Measurements from ENCODE around the gene DRC1.
A peak's percentile ranks its signal among the peaks of the same experiment; 100 is the strongest.

The DRC1 gene

DNA sequence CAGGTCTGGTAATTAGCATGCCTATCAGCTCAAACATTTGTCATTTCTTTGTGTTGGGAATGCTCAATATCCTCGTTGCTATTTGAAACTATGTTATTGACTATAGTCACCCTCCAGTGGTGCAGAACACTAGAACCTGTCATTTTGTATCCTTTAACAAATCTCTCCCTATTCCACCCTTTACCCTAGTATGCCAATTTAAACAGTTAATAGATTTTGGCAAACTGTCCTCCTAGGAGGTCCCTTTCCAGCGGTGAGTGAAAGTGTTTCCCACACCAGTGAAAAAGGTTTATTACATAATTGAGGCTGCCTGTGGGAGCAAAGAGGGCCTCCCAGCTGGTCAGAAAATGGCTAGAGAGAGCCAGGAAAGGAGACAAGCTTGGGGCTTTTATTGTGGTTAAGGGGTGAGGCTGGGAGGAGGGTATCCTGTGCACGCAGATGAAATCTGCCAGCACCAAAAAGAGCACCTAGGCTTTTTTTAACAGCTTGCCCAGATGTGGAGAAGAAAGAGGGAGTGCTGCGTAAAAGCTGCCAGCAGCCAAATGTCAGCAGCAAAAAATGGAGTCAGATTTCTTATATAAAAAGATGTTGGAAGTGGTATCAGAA, 1.8 kb upstream of the DRC1 start:
- no peak for DNase-seq
- ATAC-seq, result no peak

DNA sequence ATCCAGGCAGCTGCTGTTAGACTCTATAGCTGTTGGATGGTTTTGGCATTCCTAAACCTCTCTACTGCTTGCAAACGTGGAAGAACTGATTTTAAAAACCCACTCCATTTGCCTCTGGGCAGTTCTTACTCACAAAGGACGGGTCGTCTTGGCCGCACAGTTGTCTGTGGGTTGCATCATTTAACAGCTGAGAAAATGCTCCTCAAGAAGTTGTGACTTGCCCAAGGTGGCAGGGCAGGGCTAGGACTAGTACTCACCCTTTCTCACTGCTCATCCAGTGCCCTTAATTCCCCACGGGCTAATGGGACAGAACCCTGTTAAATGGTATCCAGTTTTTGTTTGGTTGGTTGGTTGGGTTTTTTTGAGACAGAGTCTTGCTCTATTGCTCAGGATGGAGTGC, 997 bp upstream of the DRC1 start:
- no peak for ATAC-seq
- DNase-seq, result no peak

GRCh38 chr2:26407526-26407925, 5.8 kb downstream of the DRC1 start:
- no peak for ATAC-seq

DNA sequence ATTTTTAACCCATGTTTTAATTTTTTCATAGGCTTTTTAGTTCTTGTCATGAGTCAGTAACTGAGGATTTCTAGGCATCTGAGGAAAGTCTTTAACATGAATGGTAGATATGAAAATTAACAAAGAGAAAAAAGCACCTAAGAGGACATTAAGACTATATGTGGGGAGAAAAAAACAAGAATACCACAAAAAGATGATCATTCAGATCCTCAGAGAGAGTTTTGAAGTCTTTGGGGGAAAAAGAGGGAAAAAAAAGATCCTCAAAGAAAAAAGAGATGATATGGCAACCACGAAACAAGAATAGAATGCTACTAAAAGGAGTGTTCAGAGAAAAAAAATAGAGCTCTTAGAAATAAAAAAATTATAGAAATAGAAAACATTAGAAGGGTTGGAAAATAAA, 8.1 kb downstream of the DRC1 start:
- DNase-seq (no peak), ATAC-seq (no peak)

More at GRCh38 chr2:26407526-26407925, 5.8 kb downstream of the DRC1 start:
- no peak for DNase-seq

- no peak for DNase-seq
- no peak for ATAC-seq
These were observed 9.1 kb downstream of the DRC1 start for GRCh38 chr2:26410764-26411243.

GRCh38 chr2:26411419-26411818, 9.7 kb downstream of the DRC1 start:
- no peak for ATAC-seq

DNA sequence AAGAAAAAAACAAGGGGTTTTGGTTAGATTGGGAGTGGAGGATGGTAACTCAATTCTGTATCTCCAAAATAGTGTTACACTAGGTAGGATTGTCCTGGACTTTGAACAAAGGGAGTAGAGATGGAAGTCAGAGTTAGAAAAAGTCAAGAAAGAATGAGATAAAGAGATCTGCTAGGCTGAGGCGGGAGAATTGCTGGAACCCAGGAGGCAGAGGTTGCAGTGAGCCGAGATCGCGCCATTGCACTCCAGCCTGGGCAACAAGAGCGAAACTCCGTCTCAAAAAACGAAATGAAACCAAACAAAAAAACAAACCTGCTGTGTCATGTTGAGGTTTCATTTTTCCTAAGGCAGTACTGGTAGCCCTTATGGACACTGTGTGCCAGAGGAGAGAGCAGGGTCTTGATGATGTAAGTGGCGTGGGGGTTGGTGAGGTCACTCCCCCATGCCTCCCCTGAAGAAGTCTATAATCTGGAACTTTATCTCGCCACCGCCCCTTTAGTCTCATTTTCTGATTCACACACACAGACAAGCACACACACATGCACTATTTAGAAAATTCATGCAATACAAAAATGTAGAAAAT, 10.5 kb downstream of the DRC1 start:
- DNase-seq (peak; percentile 11), ATAC-seq (peak; percentile 68)

More at GRCh38 chr2:26411419-26411818, 9.7 kb downstream of the DRC1 start:
- DNase-seq, result no peak

DNA sequence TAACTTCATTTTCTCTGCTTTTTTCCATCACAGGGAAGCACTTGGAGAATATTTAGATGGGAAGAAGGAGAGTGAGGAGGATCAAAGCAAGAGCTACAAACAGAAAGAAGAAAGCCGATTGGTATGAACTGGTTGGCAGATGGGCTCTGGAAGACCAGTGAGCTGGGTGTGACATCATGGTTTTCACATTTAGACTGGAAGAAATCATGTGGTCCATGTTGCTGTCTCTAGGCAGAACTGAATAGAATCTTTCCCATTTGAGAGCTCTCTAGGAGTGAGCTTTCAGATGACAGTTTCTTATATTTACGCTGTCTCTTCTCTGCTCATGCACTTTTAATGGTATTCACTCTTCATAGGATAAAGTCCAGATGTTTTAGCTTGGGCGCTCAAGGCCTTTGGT, 12.6 kb downstream of the DRC1 start:
- ATAC-seq, result no peak
- no peak for DNase-seq

- no peak for DNase-seq
- no peak for ATAC-seq
These were observed 20.2 kb downstream of the DRC1 start for GRCh38 chr2:26421961-26422360.

DNA sequence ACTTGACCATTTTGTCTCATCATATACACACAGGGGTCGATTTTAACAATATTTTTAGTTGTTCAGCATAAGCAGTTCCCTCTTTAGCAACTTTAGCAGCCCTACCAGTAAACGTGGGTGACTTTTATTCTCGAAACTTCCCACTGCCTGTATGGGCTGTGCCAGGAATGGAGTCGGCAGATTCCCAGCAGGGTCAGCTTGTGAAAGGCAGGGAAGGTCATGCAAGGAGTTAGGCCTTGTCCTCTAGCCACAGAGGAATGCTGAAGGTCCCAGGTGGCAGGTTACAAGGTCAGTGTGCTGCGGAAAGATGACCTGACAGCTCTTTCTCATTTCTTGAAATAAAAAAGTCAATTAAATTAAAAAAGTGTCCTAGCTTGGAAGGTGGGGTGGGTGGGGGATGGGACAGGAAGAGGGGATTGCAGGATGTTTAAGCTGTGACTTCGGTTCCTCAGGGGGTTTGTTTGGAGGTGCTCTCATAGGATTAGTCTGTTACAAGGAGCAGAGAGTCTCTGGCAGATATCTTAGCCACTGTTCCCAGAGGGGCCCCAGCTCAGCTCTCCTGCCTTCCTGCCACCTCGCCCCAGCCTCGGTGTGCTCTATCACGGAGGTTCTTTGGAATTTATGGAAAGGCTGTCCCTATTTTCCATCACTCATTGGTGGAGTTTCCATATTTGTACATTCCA, 21.4 kb downstream of the DRC1 start:
- no peak for ATAC-seq
- no peak for DNase-seq

- DNase-seq (no peak), ATAC-seq (no peak)
These were observed 22.0 kb downstream of the DRC1 start for GRCh38 chr2:26423750-26424149.

DNA sequence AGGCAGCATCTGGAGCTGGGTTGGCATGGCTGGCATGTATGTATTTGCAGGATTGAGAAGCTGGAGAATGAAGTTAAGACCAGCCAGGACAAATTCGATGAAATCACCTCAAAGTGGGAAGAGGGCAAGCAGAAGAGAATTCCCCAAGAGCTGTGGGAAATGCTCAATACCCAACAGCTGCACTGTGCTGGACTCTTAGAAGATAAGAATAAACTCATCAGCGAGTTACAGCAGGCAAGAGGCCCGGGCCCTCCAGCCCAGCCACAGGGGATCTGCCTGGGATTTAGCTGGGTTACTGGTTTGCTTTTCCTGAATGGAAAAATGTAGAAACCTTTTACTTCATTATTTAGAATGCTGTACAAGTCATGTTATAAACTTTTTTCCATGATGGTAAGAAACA, 22.5 kb downstream of the DRC1 start:
- DNase-seq, result no peak

GRCh38 chr2:26428846-26429245, 27.1 kb downstream of the DRC1 start:
- ATAC-seq (no peak), DNase-seq (no peak)

More for the DNA sequence above, 22.5 kb downstream of the DRC1 start:
- no peak for ATAC-seq

DNA sequence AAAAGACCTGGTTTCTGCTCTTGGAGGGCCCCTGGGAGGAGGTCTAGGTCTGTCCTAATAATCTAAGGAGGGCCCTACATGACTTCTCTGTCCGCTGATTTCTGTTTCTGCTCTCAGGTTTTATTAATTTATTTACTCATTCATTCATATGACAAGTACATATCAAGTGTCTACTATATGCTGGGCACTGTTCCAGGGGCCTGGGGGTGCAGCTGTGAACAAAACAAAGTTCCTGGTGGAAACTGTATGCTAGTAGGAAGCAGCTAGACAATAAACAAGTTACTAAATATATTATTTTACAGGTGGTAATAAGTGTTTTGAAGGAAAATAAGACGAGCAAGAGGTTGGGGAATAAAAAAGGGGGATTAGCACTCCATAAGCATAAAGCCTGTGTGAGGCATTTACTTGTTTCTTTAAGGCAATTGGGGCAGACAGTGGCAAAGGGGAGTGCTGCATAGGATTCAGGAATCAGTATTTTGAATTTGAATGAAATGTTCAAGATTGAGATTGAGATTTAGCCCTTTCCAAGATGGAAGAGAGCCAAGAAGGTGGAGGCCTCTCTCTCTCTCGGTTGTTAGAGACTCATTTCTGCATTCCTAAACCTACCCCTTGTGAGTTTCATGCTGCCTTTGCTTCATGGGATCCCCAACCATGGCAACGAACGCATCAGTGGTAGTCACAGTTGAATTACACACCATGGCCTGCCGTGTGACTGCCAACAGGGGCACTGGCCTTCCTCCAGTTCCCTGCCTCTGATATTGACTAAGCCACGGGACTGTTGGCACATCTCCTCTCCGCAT, 28.3 kb downstream of the DRC1 start:
- no peak for DNase-seq
- no peak for ATAC-seq

GRCh38 chr2:26430826-26431225, 29.1 kb downstream of the DRC1 start:
- no peak for ATAC-seq
- no peak for DNase-seq

GRCh38 chr2:26432363-26432762, 30.6 kb downstream of the DRC1 start:
- no peak for ATAC-seq
- DNase-seq, result no peak

DNA sequence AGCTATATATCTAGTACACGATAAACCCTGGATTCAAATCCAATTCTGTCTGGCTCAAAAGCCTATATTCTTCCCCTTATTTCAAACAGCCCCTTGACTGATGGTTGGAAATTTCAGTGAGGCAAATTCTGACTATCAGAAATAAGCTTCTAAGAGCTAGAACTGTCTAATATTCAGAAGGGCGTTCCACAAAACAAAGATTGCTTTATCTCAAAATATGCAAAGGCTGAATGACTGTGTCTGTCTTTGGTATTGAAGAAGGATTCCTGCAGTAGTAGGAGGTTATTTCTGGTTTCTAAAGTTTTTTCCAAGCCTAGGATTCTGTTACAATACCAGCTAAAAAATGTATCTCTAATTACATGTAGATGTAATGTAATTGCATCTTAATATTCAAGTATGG, 31.1 kb downstream of the DRC1 start:
- DNase-seq (no peak), ATAC-seq (no peak)

GRCh38 chr2:26435106-26435505, 33.4 kb downstream of the DRC1 start:
- no peak for DNase-seq
- no peak for ATAC-seq

- ATAC-seq, result no peak
- DNase-seq, result no peak
These were observed 36.8 kb downstream of the DRC1 start for GRCh38 chr2:26438526-26438925.

DNA sequence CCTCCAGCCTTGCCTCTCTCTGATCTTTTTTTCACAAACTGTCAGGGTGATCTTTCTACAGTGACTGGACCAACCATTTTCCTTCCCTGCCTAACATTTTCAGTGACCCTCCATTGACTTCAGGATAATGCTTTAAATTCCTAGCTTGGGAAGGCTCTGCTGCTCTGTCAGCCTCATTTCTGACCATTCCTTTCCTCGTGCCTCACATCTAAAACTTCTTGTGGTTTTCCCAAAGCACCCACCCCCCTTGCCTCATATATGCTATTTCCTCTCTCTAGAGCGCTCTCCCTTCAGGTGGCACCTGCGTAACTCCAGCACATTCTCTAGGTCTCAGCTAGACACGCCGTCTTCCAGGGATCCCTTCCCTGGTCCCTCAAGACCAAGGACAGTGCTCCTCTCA, 37.2 kb downstream of the DRC1 start:
- ATAC-seq, result no peak
- DNase-seq, result no peak

DNA sequence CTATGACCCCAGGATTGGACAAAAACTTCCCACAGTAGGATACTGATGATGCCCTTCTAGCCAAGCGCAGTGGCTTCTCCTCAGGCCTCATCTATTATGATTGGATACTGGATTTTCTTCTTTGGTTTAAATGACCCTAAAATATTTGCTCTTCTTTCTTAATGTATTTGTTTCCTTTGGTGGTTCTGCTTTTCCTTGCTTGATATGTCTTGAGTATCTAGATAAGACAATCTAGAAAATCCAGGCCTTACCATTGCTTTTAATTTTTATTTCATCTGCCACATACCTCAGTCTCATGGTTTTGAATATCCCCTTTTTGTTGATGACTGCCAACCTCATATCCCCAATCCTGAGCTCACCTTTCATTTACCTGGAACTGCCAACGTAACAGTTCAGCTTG, 40.6 kb downstream of the DRC1 start:
- DNase-seq (no peak), ATAC-seq (no peak)

DNA sequence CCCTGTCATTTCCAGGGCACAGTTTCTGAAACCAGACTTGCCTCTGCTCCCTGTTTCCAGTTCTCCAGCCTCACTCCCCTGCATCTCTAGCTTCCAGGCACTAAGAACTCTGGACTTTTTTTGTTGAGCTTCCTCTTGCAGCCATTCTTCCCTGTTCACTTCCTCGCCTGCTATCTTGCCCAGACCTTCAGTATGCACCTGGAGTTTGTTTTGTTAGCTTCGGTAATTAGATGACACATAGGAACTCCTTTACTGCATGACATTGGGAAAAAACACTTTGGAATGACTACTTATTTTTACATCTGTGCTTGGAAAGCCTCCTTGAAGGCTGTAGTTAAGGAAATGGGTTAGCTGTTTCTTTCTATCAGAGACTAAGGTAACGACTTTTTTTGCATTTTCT, 41.0 kb downstream of the DRC1 start:
- ATAC-seq, result no peak
- DNase-seq, result no peak

DNA sequence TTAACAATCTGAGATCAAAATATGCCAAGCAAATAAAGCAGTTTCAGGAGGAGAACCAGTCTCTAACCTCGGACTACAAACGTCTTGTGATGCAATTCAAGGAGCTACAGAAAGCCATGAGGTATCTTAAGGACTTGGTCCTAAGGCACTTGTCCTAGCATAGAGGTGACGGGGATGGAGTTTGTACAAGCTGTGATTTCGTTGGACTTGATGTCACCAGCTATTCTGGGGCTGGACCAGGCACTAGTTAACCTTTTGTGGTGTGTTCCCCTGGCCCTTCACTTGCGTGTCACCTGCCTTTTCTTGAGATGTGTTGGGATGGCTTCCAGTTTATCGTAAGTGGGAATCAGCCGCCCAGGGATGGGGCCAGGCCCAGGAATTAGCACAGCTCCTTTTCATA, 42.5 kb downstream of the DRC1 start:
- ATAC-seq, result no peak
- DNase-seq, result no peak

Data from stimulated activated naive CD8-positive, alpha-beta T cell treated with anti-CD3 and anti-CD28 coated beads, Interleukin-15, Interleukin-2, amounts not matched to agents 100 U/mL and 50 U/mL, for 24 hours (primary cell).